Measurements from ENCODE around the gene RXYLT1.
"Not testable (repeated sequence)": the region's sequence is repeated elsewhere in the genome, so short reads cannot be mapped to it uniquely, and the experiment has no call there.

RXYLT1 gene, protein sequence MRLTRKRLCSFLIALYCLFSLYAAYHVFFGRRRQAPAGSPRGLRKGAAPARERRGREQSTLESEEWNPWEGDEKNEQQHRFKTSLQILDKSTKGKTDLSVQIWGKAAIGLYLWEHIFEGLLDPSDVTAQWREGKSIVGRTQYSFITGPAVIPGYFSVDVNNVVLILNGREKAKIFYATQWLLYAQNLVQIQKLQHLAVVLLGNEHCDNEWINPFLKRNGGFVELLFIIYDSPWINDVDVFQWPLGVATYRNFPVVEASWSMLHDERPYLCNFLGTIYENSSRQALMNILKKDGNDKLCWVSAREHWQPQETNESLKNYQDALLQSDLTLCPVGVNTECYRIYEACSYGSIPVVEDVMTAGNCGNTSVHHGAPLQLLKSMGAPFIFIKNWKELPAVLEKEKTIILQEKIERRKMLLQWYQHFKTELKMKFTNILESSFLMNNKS

DNA sequence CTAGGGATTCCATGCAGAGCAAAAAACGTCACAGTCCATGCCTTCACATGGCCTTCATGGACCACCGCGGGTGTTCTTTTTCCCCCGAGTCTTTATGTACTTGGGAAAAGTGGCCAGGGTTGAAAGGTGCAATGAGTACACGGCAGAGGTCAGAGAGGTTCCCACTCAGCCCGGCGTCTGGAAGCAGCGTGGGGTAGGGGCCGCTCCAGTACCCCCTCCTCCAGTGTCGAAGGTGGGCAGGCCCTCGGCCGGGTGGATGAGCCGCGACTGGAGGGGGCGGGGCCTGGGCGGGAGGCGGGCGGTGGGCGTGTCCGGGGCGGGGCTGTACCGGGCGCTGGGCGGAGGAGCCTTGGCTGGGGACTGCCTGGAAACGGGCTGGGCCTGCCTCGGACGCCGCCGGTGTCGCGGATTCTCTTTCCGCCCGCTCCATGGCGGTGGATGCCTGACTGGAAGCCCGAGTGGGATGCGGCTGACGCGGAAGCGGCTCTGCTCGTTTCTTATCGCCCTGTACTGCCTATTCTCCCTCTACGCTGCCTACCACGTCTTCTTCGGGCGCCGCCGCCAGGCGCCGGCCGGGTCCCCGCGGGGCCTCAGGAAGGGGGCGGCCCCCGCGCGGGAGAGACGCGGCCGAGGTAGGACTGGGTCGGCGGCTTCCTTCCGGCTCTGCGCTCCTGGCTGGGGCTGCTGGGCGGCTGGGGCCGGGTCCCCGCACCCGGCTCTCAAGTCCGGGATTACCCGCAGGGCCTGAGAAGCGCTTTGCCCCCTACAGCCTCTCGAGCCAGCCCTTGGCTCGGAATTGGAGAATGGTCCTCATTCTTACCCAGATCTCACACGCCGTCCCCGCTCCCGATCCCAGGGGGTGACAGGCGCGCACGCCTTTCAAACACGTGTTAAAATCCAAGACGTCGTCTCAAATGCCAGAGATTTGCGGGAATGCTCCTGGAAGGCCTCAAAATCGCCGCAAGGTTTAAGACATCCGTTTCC lies at the start of gene RXYLT1:
Gene RXYLT1, plus strand, starts transcription at position 412 of the 984 bp plus-strand sequence. Its CDS starts 52 bp downstream, at position 464.
- DNase-seq, result peak; percentile 50 to 93 (median 86)

DNA sequence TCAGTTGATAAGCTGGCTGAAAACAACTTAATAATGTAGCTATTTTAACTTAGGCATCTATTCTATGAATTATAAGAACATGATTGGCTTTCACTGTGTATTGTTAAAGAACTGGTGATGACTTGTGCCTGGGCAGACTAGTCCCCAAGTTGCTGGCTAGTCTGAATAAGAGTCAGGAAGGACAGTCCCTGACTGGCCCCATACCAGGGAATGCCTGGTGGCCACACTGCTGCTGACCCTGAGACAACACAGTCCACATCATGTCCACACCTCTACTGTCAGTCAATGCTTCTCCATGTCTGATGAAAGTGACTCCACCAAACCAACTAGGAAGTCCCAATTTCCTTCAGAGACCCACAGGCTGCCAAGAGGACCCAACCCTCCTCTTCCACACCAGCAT lies 46.9 kb upstream of the RXYLT1 start:
- not testable (repeated sequence) for DNase-seq

DNA sequence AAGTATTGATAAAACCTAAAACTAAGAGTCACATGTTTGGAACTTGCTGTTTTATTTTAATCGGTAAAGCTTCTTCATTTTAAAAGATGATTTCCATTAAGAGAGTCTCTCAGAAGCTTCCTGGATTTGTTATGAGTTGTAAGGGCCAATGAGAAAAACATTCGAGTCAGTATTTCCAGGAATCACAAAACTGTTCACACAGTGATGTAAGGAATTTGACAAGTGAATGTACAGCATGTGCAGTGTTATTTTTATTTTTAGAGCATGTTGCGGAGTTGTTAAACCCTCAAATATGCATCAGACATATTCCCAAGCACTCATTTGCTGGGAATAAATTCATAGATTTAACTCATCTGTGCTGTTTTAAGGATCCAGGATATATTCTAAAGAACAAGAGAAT lies 46.1 kb upstream of the RXYLT1 start:
- DNase-seq, result not testable (repeated sequence)

DNA sequence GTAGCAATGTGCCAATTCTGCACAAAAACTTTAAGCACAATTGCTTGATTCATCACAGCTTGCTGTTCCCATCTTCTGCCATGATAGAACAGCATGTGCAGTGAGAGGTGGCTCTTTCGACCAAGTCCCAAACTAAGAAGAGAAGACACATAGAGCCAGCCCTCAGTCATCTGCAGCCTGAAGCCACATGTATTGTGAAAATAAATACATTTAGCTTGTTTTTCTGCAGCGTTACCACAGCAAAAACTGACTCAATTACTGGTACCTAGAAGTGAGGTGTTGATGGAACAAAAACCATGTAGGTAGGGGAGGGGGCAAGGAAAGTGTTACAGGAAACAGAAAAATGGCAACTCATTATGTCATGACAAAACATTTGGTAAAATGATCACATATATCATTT lies 39.2 kb upstream of the RXYLT1 start:
- not testable (repeated sequence) for DNase-seq

DNA sequence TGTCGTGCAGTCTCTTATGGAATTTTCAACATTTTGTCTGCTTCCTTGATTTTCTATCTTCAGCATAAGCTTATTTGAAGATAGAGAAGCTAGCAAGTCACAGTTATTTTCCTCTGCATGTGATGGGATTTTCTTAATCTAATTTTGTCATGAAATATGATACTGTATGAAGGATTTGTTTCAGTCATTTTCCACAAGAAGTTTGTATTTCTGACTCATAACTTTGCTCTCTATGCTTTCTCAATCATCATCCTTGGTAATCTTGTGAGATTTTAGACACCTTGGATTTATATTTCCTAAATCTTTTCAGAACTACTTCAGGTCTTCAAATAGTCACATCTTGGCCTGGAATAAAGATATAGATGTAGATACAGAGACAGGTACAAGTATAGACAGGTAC lies 38.3 kb upstream of the RXYLT1 start:
- DNase-seq, result not testable (repeated sequence)

DNA sequence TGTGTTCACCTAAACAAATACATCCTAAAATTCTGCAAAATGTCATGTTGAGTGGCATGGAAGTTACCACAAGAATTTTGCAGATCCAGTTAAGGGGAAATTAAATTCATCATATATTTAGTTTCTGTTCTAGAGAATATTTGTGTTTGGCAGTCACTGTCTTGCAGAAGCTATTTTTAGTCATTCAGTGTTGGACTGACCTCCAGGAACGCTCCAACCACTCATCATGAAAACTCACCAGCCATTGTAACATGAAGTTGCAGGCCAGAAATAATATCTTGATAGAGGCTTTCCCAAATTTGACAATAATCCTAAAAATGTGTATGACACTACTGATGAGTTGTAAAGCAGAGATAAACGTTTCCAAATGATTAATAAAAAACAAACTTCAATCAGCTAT lies 35.6 kb upstream of the RXYLT1 start:
- DNase-seq, result not testable (repeated sequence)

DNA sequence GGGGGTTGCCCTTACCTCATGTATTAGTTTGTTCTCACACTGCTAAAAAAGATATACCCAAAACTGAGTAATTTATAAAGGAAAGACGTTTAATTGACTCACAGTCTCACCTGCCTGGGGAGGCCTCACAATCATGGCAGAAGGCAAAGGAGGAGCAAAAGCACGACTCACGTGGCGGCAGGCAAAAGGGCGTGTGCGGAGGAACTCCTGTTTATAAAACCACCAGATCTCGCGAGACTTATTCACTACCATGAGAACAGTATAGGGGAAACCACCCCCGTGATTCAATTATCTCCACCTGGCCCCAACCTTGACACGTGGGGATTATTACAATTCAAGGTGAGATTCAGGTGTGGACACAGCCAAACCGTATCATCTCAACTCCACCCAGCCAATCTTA lies 33.2 kb upstream of the RXYLT1 start:
- DNase-seq, result not testable (repeated sequence)

DNA sequence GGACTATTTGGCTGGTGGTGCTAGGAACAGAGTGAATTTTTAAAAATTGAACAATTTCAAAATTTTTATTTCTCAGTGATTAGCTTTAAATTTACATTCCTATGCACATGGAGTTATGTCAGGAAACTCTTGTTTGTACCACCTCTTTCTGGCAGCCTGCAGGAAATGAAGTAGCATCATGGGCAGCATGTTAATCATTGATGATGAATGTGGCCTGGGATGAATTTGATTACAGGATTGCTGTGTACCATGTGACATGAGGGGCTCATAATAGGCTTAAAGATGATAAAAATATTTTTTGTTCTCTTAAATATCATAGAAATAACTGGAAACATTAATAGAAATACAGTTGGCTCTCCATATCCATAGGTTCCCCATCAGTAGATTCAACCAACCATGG lies 32.6 kb upstream of the RXYLT1 start:
- not testable (repeated sequence) for DNase-seq

DNA sequence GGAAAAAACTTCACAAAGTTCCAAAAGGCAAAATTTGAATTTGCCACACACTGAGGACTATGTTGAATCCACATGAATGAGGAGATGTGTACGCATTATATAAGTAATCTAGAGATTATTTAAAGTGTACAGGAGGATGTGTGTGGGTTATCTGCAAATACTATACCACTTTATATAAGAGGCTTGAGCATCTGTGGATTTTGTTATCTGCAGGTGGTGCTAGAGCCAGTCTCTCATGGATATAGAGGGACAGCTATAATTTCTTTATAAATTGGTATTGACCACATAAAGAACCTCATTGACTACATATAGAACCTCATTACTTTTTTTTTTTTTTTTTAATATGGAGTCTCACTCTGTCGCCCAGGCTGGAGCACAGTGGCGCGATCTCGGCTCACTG lies 32.2 kb upstream of the RXYLT1 start:
- DNase-seq, result no peak

DNA sequence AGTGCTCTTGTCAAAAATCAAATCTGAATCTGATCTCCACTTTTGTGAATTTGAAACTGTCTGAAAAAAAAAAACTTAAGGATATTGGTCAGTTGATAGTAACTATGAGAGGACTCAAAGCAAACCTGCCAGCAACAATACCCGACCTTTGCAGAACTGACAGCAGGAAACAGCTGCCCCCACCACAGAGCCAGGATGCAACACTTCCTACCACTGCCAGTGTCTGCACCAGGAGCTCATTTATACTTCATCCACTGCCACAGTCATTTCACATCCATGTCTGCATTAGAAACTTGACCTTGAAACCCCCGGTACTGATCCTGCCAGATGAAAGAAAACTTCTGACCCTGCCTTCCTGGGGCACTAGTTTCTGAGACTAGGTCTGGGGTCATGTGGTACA lies 27.4 kb upstream of the RXYLT1 start:
- DNase-seq, result no peak

DNA sequence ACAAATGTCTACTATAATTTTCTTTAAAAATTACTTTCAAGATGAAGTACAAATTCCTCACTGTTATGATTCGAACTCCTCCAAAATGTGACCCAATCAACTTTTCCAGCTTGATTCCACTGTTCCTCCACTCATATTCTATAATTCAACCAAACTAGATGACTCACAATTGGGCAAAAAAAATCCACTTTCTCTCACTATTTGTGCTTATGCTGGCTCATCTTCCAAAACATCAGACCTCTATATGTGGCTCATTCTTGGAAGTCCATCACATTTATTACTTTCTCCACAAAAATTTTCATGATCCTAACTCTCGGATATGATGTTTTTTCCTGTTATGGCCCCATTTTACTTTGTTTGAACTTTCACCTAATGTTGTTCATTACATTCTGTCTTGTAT lies 26.9 kb upstream of the RXYLT1 start:
- DNase-seq, result no peak

DNA sequence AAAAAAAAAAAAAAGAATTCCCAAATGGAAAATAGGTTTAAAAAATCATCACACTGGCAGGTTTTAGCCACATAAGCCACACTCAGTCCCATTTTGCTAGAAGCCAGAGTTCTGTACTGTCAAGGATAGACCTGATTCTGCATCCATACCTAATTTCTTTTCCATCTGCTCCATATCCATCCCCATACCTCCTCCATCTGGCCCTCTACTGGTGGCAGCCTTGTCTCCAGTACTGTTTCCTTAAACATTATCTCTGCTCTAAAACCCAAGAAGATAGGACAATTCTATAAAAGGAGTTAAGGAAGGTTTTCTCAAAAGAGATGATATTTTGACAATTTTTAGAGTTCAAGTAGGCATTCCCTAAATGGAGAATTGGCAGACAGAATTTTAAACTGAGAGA lies 26.0 kb upstream of the RXYLT1 start:
- DNase-seq, result no peak

DNA sequence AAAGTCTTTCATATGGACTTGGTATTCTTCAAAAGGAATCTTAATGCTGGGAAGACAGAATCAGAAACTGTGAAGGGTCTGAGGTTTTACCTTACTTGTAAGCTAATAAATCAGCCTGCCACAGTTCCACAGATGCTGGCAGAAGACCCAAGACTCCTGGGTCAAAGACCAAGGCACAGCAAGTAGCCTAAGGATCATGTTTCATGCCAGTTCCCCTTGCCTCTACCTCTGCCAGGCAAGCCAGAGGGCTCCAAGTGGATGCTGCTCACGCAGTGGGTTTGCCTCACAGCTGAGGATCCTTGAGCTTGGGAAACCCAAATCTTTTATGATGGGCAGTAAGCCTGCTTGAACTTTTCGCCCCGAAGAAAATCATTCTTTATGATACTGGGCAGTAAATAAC lies 15.2 kb upstream of the RXYLT1 start:
- no peak for DNase-seq

DNA sequence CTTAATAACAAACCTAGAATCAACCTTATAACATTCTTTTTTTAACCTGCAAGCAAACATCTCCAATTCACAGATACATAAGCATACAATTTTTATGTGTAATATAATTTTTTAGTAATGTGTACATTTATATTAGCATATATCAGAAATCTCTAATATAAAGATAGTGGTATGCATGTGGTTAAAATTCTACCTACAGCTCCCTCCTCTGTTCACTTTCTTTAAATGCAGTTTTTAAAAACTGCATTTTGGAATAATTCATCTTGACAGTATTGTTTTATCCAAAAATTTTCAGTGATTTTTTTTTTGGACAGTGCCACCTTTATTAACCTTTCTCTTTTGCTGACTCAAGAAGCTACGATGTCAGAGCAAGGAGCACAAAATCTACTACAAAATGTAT lies 13.2 kb upstream of the RXYLT1 start:
- DNase-seq, result no peak

DNA sequence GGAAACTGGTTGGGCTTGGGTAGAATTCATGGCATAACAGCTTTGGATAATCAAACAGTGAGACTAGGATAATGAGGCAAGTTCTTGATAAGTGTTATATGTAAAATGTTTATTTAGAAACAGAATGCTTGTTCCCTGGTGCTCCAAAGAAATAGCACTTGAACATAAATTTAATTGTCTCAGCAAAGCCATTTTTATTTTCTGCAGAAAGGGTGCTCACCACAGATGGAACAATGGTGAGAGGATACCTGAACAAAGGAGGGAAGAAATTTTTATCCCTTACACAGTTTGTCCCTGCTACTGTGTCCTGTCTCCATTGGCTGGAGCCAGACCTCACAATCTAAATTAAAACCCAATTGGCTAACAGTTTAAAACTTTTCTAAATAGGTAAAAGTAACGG lies 9.3 kb upstream of the RXYLT1 start:
- no peak for DNase-seq

DNA sequence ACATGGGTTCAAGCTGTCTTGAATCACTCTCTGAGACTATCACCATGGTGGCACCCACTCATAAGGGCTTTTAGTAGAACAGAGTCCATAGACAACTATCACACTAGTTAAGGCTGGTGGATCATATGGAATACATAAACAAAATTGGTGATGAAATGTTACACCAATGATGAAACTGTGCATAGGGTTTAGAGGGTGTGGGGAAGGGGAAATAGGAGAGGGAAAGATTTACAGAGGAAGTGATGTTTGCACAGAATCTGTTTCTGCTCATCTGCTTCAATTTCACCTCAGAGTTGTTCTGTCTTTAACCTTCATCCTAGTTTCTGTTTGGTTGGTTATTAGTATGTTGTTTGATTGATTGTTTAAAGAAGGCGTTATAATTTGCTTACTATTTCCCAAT lies 2.4 kb upstream of the RXYLT1 start:
- DNase-seq, result no peak

DNA sequence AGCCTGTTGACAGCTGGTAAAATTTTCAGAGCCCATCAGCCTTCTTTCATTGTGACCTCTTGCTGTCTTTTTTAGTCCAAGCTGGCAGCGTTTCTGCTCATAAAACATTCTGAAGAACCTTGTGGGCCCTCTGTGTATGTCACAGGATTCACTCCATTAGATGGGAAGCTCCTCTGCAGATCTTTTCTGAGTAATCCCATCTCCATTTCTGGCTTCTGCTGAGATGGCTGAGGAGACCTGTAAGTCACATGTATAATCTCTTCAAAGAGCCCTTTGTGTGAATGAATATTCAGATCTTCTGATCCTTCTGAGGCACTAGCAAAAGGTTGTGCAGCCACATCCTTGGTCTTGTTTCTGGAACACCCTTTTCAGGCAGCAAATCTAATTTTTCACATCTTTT lies 2.8 kb downstream of the RXYLT1 start:
- DNase-seq, result no peak

DNA sequence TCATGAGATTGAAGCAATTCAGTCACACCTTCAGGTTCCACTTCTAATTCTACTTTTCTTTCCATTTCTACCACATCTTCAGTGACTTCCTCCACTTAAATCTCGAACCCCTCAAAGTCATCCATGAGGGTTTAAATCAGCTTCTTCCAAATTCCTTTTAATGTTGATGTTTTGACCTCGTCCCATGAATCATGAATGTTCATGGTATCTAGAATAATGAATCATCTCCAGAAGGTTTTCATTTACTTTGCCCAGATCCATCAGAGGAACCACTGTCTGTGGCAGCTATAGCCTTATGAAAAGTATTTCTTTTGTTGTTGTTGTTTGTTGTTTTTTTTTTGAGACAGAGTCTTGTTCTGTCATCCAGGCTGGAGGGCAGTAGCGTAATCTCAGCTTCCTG lies 7.6 kb downstream of the RXYLT1 start:
- no peak for DNase-seq

DNA sequence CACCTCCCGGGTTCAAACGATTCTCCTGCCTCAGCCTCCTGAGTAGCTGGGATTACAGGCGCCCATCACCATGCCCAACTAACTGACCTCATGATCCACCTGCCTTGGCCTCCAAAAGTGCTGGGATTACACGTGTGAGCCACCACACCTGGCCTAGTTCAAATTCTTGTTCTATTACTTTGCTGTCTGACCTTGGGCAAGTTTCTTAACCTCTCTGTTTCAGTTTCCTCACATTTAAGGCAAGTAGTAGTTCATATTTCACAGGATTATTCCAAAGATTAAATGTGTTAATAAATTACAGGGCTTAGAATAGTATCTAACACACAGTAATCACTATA lies 10.9 kb downstream of the RXYLT1 start:
- no peak for DNase-seq

DNA sequence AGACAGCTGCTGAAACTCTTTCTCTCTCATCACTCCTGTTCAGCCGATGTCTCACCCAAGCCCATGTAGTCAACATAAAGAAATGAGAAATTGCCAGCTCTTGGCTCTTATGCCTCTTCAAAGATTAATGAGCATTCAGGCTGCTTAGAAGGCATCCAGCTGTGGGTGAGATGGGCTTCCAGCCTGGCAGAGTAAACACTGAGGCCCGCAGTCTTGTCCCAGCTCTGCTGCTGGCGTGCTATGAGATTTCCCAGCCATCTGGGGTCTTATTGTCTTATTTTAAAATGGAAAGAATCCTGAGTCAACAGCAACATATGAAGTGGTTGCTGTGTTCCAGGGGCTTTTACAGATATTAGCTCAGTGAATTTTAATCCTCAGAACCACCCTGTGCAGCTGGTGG lies 12.6 kb downstream of the RXYLT1 start:
- DNase-seq, result no peak

DNA sequence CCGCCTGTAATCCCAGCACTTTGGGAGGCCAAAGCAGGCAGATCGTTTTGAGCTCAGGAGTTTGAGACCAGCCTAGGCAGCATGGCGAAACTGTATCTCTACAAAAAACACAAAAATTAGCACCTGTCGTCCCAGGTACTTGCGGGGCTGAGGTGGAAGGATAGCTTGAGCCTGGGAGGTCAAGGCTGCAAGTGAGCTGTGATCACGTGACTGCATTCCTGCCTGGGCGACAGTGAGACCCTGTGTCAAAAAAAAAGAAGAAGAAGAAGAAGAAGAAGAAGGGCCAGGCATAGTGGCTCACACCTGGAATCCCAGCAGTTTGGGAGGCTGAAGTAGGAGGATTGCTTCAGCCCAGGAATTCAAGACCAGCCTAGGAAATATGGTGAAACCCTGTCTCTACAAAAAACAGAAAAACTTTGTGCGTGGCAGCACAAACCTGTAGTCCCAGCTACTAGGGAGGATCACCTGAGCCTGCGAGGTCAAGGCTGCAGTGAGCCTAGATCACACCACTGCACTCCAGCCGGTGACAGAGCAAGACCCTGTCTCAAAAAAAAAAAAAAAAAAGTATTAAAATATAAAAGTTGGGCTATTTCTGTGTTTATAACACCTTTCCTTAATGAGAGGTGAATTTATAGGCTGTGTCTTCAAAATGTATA lies 15.5 kb downstream of the RXYLT1 start:
- no peak for DNase-seq

DNA sequence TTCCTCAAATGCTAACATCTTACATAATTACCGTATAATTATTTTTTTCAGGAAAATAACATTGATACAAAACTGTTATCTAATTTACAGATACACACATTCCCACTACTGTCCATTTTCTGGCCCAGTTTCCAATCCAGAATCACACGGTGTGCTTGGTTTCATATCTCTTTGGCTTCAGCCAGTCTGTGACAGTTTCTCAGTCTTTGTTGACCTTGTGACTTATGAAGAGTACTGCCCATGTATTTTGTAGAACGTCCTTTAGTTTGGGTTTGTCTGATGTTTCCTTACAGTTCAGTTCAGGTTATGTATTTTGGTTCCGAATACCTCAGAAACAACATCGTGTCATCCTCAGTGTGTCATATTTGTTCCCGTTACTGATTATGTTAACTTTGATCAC lies 16.2 kb downstream of the RXYLT1 start:
- DNase-seq, result no peak
